Measurements from ENCODE around the gene TET2.

GRCh38 chr4:105182211-105182610 is 35.5 kb downstream of the TET2 start:
- TF ChIP-seq EP300 (IDR thresholded peaks at IDR 0.05) = no peak
- no peak for TF ChIP-seq POLR2AphosphoS5 (IDR thresholded peaks at IDR 0.05)
- TF ChIP-seq, protein P1, sequence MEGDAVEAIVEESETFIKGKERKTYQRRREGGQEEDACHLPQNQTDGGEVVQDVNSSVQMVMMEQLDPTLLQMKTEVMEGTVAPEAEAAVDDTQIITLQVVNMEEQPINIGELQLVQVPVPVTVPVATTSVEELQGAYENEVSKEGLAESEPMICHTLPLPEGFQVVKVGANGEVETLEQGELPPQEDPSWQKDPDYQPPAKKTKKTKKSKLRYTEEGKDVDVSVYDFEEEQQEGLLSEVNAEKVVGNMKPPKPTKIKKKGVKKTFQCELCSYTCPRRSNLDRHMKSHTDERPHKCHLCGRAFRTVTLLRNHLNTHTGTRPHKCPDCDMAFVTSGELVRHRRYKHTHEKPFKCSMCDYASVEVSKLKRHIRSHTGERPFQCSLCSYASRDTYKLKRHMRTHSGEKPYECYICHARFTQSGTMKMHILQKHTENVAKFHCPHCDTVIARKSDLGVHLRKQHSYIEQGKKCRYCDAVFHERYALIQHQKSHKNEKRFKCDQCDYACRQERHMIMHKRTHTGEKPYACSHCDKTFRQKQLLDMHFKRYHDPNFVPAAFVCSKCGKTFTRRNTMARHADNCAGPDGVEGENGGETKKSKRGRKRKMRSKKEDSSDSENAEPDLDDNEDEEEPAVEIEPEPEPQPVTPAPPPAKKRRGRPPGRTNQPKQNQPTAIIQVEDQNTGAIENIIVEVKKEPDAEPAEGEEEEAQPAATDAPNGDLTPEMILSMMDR (IDR thresholded peaks at IDR 0.05) = no peak
- no peak for TF ChIP-seq POLR2A (IDR thresholded peaks at IDR 0.05)
